Renal cortical epithelial cell (primary cell): ENCODE data around the gene NBEAL2. TPM values are rescaled to one million over a fixed set of nuclear protein-coding genes. Genes with fewer than 3 reads are reported as not detected.
"Not testable (repeated sequence)": the region's sequence is repeated elsewhere in the genome, so short reads cannot be mapped to it uniquely, and the experiment has no call there.

Source experiments
- DNase-seq: peaks from one replicate; pipeline ENCODE4 v3.0.0-alpha.2; 2011; ENCODE audit warnings: low read depth
- total RNA-seq: library from RNA; depleted of rRNA; stranded (reverse); fragments of >200 nt; gene quantifications from 2 replicates; pipeline ENCODE4 v1.2.3, GENCODE V29; 2014

The NBEAL2 gene
- total RNA-seq, 1 donor from 2014 or later = 25.6 TPM

DNA sequence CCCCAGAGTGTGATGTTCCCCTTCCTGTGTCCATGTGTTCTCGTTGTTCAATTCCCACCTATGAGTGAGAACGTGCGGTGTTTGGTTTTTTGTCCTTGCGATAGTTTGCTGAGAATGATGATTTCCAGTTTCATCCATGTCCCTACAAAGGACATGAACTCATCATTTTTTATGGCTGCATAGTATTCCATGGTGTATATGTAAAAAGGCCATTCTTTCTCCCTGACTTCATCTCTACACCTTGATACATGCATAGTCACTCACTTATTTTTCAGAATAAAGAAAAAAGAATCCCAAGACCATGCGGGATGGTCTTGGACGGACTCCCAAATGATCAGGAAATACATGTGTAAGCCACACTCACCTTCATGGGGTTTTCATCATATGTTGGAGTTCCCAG, 57.8 kb downstream of the NBEAL2 start:
- not testable (repeated sequence) for DNase-seq

GRCh38 chr3:47041114-47041513, 61.6 kb downstream of the NBEAL2 start:
- no peak for DNase-seq

DNA sequence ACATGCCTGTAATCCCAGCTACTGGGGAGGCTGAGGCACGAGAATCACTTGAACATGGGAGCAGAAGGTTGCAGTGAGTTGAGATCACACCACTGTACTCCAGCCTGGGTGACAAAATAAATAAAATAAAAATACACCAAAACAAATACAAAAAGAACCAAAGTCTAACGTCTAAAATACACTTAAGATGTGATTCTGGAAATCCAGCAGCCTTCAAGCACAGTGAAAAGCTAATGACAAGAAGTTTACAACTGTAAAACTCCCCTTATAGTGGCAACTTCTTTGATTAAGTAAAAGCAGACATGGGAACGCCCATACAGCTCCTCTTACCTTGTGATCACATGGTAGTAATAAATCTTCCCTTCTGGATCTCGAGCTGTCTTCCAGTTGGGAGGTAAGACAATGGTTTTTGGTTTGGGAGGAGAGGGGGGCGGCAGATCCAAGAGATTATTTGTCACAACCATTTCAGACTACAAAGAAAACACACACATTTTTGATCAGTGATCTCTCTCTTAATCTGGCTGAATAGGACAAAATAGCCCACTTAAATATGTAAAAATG, 62.8 kb downstream of the NBEAL2 start:
- DNase-seq = no peak

DNA sequence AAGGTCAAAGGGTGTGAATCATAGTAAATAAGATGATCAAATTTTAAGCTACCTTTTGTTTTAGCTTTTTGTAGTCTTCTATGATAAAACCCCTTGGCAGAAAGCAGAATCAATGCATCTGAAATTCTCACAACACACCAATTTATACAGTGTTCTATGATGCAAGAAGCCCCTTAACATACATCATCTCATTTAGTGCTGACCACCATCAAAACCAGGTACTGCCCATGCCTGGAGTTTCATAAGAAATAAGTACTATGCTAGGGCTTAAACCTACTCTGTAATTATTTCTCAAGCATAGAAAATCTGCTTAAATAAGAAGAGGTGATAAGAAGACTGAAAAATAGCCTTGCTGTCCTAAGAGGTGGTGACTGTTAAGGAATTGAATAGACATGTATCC, 67.6 kb downstream of the NBEAL2 start:
- DNase-seq = no peak

- no peak for DNase-seq
Measured at GRCh38 chr3:47047673-47048072, 68.2 kb downstream of the NBEAL2 start.

- no peak for DNase-seq
Measured at GRCh38 chr3:47054412-47054811, 74.9 kb downstream of the NBEAL2 start.

DNA sequence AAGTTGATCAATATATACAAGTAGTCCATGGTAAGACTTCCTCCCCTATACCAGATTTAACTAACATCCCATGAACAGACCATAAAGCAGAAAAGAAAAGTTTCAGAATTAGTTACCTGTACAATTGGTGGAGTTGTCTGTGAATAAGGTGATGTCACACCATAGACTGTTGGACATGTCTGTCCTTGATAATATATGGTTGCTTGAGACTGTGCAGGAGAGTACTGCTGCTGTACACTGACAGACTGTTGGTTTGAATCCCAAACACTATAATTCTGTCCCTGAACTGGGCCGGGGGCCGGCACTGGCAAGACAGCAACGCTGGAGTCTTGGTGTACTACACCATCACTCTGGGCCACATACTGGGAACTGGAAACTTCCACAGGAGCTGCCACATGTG, 77.2 kb downstream of the NBEAL2 start:
- DNase-seq = no peak

DNA sequence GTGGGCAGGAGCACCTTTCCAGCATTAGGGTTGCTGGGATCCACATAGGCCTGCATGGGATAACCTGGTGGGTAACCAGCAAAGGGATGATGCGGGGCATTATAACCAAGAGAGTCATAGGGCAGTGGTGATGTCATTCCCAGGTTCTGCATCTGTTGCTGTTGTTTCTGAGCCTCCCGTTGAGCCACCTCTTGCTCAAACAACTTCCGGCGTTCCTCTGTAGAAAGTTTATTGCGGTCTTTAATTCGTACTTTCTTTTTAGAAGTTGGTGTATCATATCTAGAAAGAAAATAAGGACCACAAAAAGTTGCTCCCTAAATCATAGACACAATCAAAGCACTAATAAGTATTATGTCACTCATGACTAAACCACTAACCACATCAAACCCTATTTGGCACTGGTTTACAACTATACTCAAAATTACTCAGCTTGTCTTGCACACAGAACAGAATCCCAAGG, 77.8 kb downstream of the NBEAL2 start:
- DNase-seq = peak; percentile 33

Other genes with a start within 250 kb of the NBEAL2 start
- 4.7 and 15.2 TPM in 2 replicates for gene MYL3, start 116.2 kb upstream of the NBEAL2 start, total RNA-seq
- gene PTH1R, start 101.9 kb upstream of the NBEAL2 start, total RNA-seq = 16.3 and 106 TPM in 2 replicates
- 22.3 and 26.2 TPM in 2 replicates for gene CCDC12, start 2.9 kb upstream of the NBEAL2 start, total RNA-seq
- gene SETD2, start 184.4 kb downstream of the NBEAL2 start, total RNA-seq = 22.7 and 75.3 TPM in 2 replicates